ENCODE measurements around the gene C9orf78. TPM values are rescaled to one million over a fixed set of nuclear protein-coding genes. Genes with fewer than 3 reads are reported as not detected.

Gene C9orf78
- total RNA-seq, 4 donors from 2014 or later, result 47.3 to 139 (median 62.6) TPM

- H3K27ac ChIP-seq (replicated peaks in 1 of 4), result peak within 1 kb of the TSS; percentile 77 to 86 (median 82)
- intact Hi-C loops (cut with DNase I), result no loop called here
- no peaks in the 10 kb centered on the region for H3K9me3 ChIP-seq
These were observed 11.0 kb downstream of the C9orf78 start, which contains the start of gene TOR1A for GRCh38 chr9:129823935-129824601. Gene TOR1A (minus strand): TSS chr9:129824136. CDS start chr9:129824085, 51 bp downstream.

GRCh38 chr9:129823542-129823934, 11.5 kb downstream of the C9orf78 start:
- Histone ChIP-seq H3K4me1 (peaks cover 8 to 13% (median 10%) of the 10 kb centered on the region in 4 donors), H3K27me3 (no peaks in the 10 kb centered on the region), H3K4me3 (peak overlapping the region; percentile 90 to 99 (median 94)), H3K9me3 (no peaks in the 10 kb centered on the region), H3K27ac (replicated peaks in 1 of 4) (peak overlapping the region; percentile 77 to 86 (median 82)), H3K36me3 (peaks cover 30 to 62% (median 53%) of the 10 kb centered on the region in 4 donors)
- TF ChIP-seq POLR2A (IDR thresholded peaks at IDR 0.05; ENCODE audit: low read depth) (no peak), EP300 (IDR thresholded peaks at IDR 0.05) (no peak), CTCF (IDR thresholded peaks at IDR 0.05) (no peak), POLR2AphosphoS5 (IDR thresholded peaks at IDR 0.05) (no peak)
- WGBS, result no CpG with 5 or more reads among the region's 15 CpGs
- intact Hi-C loops (cut with DNase I), result no loop called here
- no peak for DNase-seq (ENCODE audit: extremely low spot score)

More at GRCh38 chr9:129823935-129824601, 11.0 kb downstream of the C9orf78 start, which contains the start of gene TOR1A:
- Histone ChIP-seq H3K36me3 (peaks cover 31 to 62% (median 53%) of the 10 kb centered on the region in 4 donors), H3K4me3 (peak within 1 kb of the TSS; percentile 90 to 99 (median 94)), H3K27me3 (no peaks in the 10 kb centered on the region), H3K4me1 (peaks cover 8 to 13% (median 10%) of the 10 kb centered on the region in 4 donors)
- TF ChIP-seq POLR2A (IDR thresholded peaks at IDR 0.05; ENCODE audit: low read depth) (peak; percentile 17), POLR2AphosphoS5 (IDR thresholded peaks at IDR 0.05) (peak; percentile 73 to 96), CTCF (IDR thresholded peaks at IDR 0.05) (no peak)
- DNase-seq (ENCODE audit: extremely low spot score), result peak; percentile 99
- 24% methylated on average over 9 of the region's 47 CpGs for WGBS

- Histone ChIP-seq H3K36me3 (peaks cover 31 to 62% (median 53%) of the 10 kb centered on the region in 4 donors), H3K4me3 (peak overlapping the region; percentile 90 to 99 (median 94)), H3K9me3 (no peaks in the 10 kb centered on the region), H3K4me1 (peaks cover 8 to 13% (median 10%) of the 10 kb centered on the region in 4 donors), H3K27me3 (no peaks in the 10 kb centered on the region), H3K27ac (replicated peaks in 1 of 4) (peak overlapping the region; percentile 77 to 86 (median 82))
- intact Hi-C loops (cut with DNase I), result no loop called here
- TF ChIP-seq POLR2A (IDR thresholded peaks at IDR 0.05; ENCODE audit: low read depth), result no peak
- no peak for TF ChIP-seq CTCF (IDR thresholded peaks at IDR 0.05)
- TF ChIP-seq EP300 (IDR thresholded peaks at IDR 0.05), result no peak
- no peak for TF ChIP-seq POLR2AphosphoS5 (IDR thresholded peaks at IDR 0.05)
- no peak for DNase-seq (ENCODE audit: extremely low spot score)
- 41% methylated on average over 7 of the region's 26 CpGs for WGBS
These were observed 12.1 kb downstream of the C9orf78 start for GRCh38 chr9:129822898-129823541.

- no peak for TF ChIP-seq POLR2AphosphoS5 (IDR thresholded peaks at IDR 0.05)
- TF ChIP-seq POLR2A (IDR thresholded peaks at IDR 0.05; ENCODE audit: low read depth), result no peak
- TF ChIP-seq CTCF (IDR thresholded peaks at IDR 0.05), result no peak
- TF ChIP-seq EP300 (IDR thresholded peaks at IDR 0.05), result no peak
- no peaks in the 10 kb centered on the region for H3K9me3 ChIP-seq
- H3K36me3 ChIP-seq, result peaks cover 58 to 99% (median 91%) of the 10 kb centered on the region in 4 donors
- no peaks in the 10 kb centered on the region for H3K27me3 ChIP-seq
- no peak overlapping the region for H3K4me3 ChIP-seq
- DNase-seq (ENCODE audit: extremely low spot score), result no peak
- 84% methylated on average over 9 of the region's 14 CpGs for whole genome bisulfite sequencing
- intact Hi-C loops (cut with DNase I), result no loop called here
- no peaks in the 10 kb centered on the region for H3K4me1 ChIP-seq
- no peak overlapping the region for H3K27ac ChIP-seq (replicated peaks in 1 of 4)
These were observed 18.3 kb downstream of the C9orf78 start for GRCh38 chr9:129816501-129817435.
